ENCODE results near the gene FLT3LG.

DNA sequence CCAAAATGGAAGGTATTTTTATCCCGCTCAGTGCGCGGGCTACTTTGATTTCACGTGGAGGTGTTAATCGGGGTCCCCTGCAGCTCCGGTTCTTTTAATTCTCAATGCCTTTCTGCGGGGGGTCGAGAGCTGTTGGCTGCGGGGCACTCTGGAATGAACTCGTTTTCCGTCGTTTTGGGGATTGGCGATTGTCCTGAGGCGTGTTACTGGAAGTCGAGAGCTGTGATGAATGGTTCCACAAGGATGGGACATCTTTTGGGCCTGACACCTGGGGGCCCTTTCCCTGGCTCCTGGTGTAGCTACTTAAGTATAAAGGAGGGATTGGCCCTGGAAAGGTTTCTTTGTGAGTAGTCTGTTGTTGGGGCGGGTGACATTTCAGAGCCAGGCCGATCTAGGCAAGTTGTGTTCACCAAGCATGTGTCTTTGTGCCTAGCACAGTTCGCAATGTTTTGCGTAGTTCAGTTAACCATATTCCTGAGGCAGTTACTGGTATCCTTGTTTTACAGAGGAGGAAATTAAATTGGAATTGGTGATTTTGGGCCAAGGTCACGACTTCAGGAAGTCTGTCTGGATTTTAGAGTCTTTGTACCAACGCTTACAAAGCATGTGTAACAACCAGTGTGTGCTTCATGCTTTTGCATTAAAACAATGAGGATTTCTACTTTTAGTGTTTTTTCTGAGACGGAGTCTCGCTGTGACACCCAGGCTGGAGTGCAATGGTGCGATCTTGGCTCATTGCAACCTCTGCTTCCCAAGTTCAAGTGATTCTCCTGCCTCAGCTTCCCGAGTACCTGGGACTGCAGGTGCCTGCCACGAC, 14.2 kb downstream of the FLT3LG start:
- TF ChIP-seq, protein P1, sequence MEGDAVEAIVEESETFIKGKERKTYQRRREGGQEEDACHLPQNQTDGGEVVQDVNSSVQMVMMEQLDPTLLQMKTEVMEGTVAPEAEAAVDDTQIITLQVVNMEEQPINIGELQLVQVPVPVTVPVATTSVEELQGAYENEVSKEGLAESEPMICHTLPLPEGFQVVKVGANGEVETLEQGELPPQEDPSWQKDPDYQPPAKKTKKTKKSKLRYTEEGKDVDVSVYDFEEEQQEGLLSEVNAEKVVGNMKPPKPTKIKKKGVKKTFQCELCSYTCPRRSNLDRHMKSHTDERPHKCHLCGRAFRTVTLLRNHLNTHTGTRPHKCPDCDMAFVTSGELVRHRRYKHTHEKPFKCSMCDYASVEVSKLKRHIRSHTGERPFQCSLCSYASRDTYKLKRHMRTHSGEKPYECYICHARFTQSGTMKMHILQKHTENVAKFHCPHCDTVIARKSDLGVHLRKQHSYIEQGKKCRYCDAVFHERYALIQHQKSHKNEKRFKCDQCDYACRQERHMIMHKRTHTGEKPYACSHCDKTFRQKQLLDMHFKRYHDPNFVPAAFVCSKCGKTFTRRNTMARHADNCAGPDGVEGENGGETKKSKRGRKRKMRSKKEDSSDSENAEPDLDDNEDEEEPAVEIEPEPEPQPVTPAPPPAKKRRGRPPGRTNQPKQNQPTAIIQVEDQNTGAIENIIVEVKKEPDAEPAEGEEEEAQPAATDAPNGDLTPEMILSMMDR (IDR thresholded peaks at IDR 0.05): no peak
- TF ChIP-seq POLR2A (IDR thresholded peaks at IDR 0.05): no peak

Measured in sigmoid colon (tissue), 3 donors.